GM19099 (cell line): ENCODE measurements around the gene ADCY1.

Source experiments
- POLR2A ChIP-seq: IDR thresholded peaks from 3 replicates; pipeline ENCODE4 v1.6.1; 2011; ENCODE audit warnings: low read depth; ENCODE audit not compliant: insufficient read length; ENCODE audit errors: extremely low read depth

The ADCY1 gene

DNA sequence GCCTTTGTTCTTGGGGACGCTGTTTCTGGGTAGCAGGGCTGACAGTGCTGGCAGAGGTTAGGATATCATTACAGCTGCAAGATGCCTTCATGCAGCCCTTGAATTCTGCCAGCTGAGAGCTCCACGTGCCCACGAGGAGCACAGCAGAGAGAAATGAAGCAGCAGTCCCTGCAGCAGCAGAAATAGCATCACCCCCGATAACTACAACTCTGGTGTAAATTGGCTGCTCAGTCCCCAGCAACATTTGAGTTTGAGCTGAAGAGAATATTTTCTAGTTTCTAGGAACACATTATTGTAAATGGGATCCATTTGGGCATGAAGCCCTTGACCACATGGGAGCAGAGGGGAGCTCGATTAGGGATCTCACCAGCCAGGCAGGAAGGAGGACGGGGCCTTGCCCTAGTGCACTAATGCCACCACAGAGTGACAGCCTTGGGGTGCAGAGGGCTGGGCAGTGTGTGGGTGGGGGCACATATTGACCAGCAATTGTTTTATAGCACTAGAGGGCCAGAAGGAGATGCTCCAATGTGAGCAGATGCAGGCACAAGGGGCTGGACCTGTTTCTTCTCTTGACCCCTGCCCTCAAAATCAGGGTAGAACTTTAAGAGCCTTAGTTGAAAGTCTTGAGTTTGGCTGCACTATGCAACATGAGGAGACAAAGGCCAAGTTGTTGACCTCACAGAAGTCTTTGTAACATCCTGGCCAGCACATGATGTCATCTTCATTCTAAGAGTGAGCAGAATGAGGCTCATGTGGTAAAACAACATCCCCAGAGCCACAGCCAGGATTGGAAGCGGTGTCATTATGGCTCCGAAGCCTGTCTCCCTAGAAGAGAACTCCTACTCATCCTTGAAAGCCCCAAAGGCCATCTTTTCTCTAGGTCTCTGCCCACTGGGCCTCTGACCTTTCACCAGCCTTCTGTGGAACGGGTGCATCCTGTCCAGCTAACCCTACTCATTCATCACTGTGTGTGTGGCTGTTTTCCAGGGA lies 52.6 kb downstream of the ADCY1 start:
- no peak for TF ChIP-seq POLR2A

DNA sequence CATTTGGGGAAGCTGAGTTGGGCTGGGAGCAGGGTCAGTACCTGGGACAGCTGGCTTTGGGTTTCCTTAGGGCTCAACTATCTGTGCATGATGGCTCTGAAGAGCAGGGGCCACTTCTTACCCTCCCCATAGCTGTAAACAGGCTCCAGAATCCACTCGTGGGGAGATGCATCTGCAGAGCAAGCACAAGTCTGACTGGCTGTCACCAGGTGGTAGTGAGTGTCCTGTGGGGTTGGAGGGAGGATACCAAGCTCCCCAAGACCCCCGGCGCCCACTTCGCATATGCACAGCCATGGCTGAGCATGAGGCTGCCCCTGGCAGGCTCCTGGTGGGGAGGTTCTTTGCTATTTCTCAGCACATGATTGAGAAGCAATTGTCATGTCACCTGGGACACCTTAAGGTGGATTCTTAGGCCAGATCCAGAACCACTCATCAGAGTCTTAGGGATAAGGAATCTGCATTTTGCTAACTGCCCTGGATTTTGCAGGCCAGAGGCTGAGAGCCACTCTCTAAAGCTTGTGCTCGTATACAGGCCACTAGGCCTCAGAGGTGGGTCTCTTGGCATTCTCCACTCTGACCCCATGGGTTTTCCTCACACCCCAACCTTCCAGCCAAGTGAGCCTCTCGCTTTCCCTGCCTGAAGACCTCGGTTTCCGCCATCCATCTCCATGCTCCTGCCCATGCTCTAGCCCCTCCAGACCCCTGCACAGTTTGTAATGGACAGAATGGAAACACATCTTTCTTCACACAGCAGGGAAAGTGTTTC lies 53.7 kb downstream of the ADCY1 start:
- no peak for TF ChIP-seq POLR2A

DNA sequence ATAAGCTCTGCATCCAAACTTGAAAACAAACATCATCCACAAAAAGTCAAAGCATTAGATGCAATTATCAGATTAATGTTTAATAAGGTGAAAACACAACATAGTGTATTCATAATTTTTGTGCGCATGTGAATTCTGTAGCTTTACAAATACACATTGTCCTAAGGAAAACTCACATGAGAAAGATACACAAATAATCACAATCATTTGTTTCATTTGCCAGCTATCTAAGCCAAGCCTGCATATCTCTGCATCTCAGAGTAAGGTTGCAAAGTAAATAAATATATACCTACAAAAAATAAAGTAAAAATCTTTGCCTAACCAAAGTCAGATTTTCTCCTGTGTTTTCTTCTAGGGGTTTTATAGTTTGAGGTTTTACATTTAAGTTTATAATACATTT lies 57.4 kb downstream of the ADCY1 start:
- TF ChIP-seq POLR2A = no peak

DNA sequence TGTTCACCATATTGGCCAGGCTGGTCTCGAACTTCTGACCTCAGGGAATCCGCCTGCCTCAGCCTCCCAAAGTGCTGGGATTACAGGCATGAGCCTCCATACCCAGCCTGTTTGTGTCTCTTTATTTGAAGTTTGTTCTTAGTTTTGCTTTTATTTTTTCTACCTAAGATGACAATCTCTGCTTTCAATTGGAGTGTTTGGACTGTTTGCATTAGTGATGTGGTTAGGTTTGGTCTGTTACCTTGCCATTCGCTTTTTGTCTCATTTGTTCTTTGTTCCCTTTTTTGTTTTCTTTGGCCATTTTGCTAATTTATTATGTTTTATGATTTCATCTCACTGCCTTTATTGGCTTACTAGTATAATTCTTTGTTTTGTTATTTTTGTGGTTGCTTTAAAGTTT lies 62.6 kb downstream of the ADCY1 start:
- TF ChIP-seq POLR2A = no peak

DNA sequence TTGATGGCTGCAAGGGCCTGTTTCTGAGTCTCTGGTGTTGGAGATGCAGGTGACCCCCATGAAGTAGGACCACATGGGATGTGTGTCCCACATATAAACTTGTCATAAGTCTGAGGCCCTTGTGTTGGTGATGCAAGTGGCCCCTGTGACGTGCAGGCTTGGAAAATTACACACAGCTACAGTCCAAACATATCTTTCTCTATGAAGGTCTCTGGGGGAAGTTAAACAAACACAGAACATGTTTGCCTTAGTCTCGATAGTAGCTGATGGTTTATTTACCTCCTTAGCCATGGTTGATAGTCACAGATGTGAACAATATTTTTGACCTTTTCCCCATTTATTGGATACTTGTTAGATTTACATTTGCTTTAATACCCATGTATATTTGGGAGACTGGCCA lies 64.7 kb downstream of the ADCY1 start:
- TF ChIP-seq POLR2A = no peak

DNA sequence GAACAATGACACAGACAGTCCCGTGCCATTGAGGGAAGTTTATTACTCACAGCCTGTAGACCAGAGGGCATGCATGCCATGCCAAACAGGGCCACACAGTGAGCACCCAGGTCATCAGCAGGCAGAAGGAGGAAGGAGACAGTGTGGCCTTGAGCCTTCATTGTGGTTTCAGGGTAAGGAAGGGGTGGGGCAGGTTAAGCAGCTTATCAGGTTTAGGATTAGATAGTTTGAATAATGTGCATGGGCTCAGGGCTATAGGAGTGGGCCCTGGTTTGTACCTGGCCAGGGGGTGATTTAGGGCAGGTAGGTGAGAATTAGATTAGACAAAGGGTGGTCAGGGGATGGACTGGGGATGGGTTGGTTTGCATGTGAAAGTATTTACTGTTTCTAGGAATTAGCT lies 67.9 kb downstream of the ADCY1 start:
- no peak for TF ChIP-seq POLR2A

DNA sequence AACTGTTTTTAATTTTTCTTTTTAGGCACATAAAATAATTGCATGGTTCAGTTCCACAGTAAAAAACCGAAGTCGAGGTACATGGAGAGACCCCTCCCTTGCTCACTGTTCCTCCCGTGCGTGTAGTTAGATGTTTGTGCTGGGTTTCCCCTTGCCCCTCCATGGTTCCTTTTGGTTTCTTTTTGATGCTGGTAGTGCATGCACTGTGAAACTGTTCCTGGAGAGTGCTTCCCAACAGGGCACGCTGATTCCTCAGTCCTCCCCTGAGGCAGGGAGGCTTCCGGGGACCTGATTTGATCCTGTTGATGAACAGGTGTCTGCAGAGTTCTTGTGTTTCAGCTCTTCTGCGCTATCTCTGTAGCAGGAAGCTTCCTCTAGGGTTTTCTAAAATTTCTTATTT lies 69.5 kb downstream of the ADCY1 start:
- no peak for TF ChIP-seq POLR2A

DNA sequence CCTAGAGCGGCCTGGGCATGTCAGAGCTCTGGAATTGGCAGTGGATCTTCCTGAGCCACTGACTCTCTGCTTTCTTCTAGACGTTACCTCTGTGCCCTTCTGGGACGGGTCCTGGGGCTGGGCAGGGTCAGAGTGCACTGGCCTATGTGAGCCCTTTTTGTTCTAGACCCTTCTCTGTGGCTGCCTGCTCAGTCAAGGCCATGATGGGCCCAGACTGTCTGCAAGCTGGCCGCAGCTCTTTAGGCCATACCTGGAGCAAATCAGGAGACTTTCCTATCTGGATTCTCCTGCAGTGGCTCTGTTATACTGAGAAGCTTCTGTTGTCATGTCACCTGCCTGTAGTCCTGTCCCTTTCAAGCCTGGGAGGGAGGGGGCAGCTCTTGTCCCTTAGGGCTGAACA lies 70.1 kb downstream of the ADCY1 start:
- no peak for TF ChIP-seq POLR2A

DNA sequence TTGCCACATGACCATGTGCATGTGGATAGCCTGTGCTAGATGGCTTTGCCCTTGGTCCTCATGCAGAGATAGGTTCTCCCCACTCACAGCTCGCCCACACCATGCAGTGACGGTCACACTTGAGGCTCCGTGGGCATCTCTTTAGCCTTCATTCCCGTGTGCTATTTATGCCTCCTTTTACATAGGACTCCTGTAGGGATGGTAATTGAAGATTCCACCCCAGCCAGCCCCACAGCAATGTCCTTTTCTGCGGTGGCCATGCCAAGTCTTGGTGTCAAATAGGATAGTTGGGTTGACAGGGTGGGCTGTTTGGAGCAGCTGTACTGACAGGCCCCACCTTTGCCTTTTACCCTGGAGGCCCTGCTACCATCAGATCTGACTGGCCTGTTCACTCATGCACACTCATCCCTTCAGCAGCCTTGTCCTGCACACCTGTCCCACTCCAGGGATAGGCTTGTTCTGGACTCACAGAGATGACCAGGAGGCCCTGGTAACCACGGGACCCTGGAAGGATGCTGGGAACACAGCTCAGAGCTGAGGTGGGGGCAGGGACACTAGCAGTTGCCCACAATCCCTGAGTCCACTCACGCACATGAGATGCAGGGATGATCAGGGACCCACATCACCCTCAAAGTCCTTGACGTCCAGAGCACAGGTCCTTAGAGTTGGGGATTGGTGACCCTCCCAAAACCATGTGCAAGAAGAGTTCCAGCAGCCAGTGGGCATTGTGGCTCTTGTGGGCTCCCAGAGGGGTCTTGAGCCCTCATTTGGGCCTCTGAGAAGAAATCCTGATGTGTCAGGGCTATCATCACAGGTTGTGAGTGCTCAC lies 71.2 kb downstream of the ADCY1 start:
- TF ChIP-seq POLR2A = no peak

DNA sequence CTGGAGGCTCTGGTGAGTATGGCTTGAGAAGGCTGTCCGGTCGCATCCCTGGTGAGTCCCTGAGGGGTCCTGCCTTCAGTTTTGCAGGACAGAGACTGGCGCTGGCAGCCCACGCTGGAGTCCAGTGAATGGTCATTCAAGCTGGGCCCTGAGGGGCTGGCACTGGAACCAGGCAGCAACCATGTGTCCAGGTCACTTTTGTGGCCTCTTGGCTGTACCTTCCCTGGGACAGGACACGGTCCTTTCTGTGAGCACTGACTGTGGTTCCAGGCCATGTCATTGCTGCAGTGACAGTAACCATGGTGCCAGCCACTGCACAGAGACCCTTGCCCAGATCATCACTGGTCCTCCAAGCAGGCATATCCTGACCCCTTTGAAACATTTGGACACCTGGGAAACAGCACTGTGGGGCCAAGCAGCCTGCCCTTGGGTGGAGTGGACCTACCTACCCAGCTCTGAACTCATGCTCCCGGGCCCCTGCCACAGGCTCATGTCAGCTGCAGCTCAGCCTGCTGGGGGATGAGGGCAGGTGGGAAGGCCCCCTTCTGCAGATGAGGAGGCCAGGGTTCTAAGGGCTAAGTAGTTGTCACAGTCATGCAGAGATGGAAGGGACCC lies 72.1 kb downstream of the ADCY1 start:
- TF ChIP-seq POLR2A = no peak

DNA sequence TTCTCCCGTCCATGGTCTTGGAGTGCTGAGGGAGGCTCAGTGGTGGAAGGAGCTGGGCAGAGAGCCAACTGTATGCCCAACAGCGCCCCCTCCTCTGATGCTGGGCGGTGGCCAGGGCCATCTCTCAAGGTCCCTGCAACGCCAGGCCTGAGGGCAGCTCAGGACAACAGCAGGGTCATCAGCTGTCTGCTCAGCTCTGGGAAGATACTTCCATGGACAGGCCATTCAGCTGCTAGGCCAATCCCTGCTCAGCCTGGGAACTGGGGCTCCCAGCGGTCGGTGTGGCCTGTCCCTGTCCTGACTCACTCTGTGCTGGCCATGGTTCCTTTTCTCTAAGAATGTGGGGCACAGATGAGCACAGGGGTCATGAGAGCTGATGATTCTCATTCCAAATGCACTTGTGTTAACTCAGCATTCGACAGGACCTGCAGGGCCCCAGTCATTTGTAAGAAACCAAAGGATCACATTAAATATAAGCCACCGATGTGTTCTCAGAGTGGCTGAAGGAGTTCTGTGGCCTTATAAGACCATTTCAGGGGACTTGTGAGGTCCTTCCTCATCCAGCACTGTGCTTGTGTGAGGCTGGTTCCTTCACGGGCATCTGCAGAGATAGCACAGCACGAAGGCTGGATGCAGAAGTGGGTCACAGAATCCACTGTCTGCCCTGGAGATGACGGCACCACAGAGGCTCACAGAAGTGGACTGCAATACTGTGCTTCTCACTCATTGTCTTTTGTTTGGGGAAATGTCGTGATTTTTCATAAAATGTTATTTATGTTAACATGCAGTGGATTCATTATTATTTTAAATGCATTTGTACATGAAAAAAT lies 73.0 kb downstream of the ADCY1 start:
- TF ChIP-seq POLR2A = no peak

DNA sequence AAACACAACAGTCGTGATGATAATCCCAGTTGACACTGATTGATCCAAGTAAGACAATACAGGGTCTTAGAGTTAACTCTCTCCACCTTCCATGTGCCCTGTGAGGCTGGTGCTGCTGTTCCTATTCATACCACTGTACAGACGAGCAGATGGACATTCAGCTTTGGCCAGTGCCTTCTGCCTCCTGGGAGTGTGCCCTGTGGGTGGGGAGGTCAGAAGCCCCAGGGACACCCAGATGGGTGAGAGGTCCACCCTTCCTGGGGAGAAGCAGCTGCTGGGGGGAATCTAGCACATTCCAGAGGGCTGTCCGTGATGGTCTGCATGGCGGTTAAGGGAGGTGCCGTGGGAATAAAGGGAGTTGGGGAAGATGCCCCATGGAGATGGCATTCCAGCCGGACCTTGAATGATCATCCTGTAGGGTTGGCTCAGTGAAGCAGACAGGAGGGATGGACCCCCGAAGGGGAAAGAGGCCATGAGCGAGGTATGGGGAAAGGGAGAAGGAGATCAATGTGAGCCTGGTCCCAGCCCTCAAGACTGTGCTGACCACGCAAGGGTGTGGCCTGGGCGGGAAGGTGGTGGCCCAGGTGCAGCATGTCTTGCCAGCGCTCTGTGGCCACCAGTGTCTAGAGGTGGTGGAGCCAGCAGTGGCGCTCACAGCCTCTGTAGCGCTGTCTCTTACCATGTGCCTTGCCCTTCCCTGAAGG lies 74.0 kb downstream of the ADCY1 start:
- TF ChIP-seq POLR2A = no peak

DNA sequence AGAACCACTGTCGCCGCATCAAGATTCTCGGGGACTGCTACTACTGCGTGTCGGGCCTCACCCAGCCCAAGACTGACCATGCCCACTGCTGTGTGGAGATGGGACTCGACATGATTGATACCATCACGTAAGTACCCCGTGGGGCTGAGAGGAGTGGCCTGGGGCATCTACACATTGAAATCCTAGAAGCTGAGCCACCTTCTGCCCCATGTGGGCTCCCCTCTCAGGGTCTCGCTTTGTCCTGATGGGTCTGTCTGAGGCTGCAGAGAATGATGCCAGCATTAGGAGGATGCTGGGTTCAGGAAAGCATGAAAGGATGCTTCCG lies 74.5 kb downstream of the ADCY1 start:
- no peak for TF ChIP-seq POLR2A

DNA sequence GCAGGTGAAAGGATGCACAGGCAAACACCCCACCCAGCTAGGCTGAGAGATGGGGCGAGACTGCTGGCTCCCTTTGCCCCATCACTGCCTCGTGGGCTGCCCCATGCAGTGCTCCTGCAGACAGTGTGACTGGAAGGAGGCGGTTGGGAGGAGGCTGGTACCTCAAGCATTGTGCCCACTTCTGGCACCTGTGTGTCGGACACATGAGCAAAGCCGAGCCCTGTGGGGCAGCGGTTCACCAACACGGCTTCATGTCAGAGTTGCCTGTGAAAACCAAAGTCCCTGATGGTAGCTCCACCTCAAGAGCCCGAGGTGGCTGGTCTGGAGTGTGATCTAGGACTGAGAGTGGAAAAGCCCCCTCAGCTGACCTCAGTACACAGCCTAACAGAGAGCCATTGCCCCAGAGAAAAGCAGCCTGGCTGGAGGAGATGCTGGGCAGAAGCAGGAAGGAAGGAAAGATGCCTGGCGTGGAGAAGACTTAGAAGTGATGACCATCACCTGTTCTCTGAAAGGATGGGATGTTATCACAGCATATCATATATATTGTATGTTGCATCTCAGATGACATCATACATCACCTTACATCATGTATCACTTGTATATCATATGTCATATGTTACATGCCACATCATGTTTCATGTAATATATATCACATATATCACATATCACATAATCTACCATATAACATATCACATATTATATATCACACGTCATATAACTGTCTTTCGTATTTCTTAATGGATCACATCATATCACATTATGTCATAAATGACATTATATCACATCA lies 75.6 kb downstream of the ADCY1 start:
- TF ChIP-seq POLR2A = no peak
